GM12878 (cell line): Measurements from ENCODE around the gene SLC43A3. TPM values are rescaled to one million over a fixed set of nuclear protein-coding genes. Genes with fewer than 3 reads are reported as not detected.

ENCODE experiments used
- ATAC-seq: fragments of 200-7000 bp; cut with Tn5 transposase; 3 replicates; pipeline ENCODE4 v1.9.1; 2020; ENCODE audit warnings: mild to moderate bottlenecking, moderate library complexity
- BruUV-seq: library from RNA; stranded (reverse); fragments of 400-500 nt; replicated peaks from 2 replicates; lab custom pipeline; 2021; lab: Mats Ljungman, UMichigan
- CTCF ChIA-PET: fragments of 300-600 bp; sonication (Branson Sonifier 250); formaldehyde crosslinking; extraction: SDS; loops from one replicate; lab custom pipeline; 2021; ENCODE audit warnings: inconsistent platforms; lab: Yijun Ruan, JAX
- POLR2A ChIA-PET: fragments of 350-600 bp; formaldehyde crosslinking; extraction: SDS; loops from one replicate; lab custom pipeline; 2021; ENCODE audit warnings: inconsistent platforms; lab: Charles Lee
- RAD21 ChIA-PET: fragments of 300-600 bp; sonication (Branson Sonifier 250); formaldehyde crosslinking; loops from one replicate; lab custom pipeline; 2023; ENCODE audit warnings: antibody characterized with exemption; ENCODE audit not compliant: unreplicated experiment; lab: Charles Lee
- SMC1A ChIA-PET: fragments of 300-600 bp; sonication (Branson Sonifier 250); formaldehyde crosslinking; loops from one replicate; lab custom pipeline; 2023; ENCODE audit not compliant: unreplicated experiment, uncharacterized antibody; lab: Charles Lee
- DNase-seq: peaks from one replicate; pipeline ENCODE4 v3.0.0-alpha.2; 2011; ENCODE audit warnings: low read depth, low spot score
- FAIRE-seq: peaks from 3 replicates; lab custom pipeline; 2011; peaks lifted over from hg19 to GRCh38; lab: Jason Lieb, UNC
- H2AFZ ChIP-seq: 2 replicates; pipeline ENCODE4 v1.6.0; 2011; ENCODE audit warnings: low read depth, low read length, control low read depth; ENCODE audit not compliant: control insufficient read depth
- H3K27ac ChIP-seq: 2 replicates; pipeline ENCODE4 v1.5.1; 2011; ENCODE audit warnings: control low read depth; ENCODE audit not compliant: control insufficient read depth, insufficient read depth
- H3K27me3 ChIP-seq, 2 experiments: replicated peaks in 1 of 2; 2 replicates each; pipeline versions ENCODE4 v1.6.0 to v1.6.1; 2011; ENCODE audit warnings: low read length in 1 of 2; ENCODE audit not compliant: control insufficient read depth in 2 of 2, insufficient read depth in 2 of 2
- H3K36me3 ChIP-seq, 2 experiments: 2 replicates each; pipeline ENCODE4 v1.5.1; 2011; ENCODE audit warnings: low read length in 1 of 2; ENCODE audit not compliant: control insufficient read depth in 2 of 2, insufficient read depth in 2 of 2
- H3K4me1 ChIP-seq: 2 replicates; pipeline ENCODE4 v1.6.1; 2011; ENCODE audit warnings: mild to moderate bottlenecking, low read length, moderate library complexity, mixed read lengths; ENCODE audit not compliant: control insufficient read depth, insufficient read depth
- H3K4me2 ChIP-seq: 2 replicates; pipeline ENCODE4 v1.6.0; 2011; ENCODE audit warnings: control low read depth; ENCODE audit not compliant: control insufficient read depth, insufficient read depth
- H3K4me3 ChIP-seq: fragments of 200-600 bp; sonication (generic); 2 replicates; pipeline ENCODE4 v1.5.1; 2016
- H3K79me2 ChIP-seq: 2 replicates; pipeline ENCODE4 v1.6.0; 2011; ENCODE audit warnings: low read length; ENCODE audit not compliant: control insufficient read depth, insufficient read depth
- H3K9ac ChIP-seq: 2 replicates; pipeline ENCODE4 v1.8.0; 2011; ENCODE audit warnings: low read length, control low read depth, mixed read lengths; ENCODE audit not compliant: control insufficient read depth, insufficient read depth
- H3K9me3 ChIP-seq: replicated peaks from 3 replicates; pipeline ENCODE4 v1.5.1; 2011; ENCODE audit warnings: mild to moderate bottlenecking, low read length; ENCODE audit not compliant: control insufficient read depth, insufficient read depth
- H4K20me1 ChIP-seq: 2 replicates; pipeline ENCODE4 v1.6.0; 2011; ENCODE audit not compliant: control insufficient read depth, insufficient read depth
- CBFB ChIP-seq: IDR thresholded peaks from 2 replicates; pipeline ENCODE4 v1.6.1; 2016; ENCODE audit warnings: antibody characterized with exemption, low read depth
- CREM ChIP-seq: IDR thresholded peaks from 2 replicates; pipeline ENCODE4 v1.6.1; 2014; ENCODE audit warnings: antibody characterized with exemption, low read depth
- DPF2 ChIP-seq: fragments of 450-650 bp; IDR thresholded peaks from 2 replicates; pipeline ENCODE4 v1.6.1; 2017; ENCODE audit warnings: mild to moderate bottlenecking
- HDGF ChIP-seq: fragments of 450-650 bp; IDR thresholded peaks from 2 replicates; pipeline ENCODE4 v1.6.1; 2016; ENCODE audit warnings: antibody characterized with exemption
- IKZF2 ChIP-seq, 2 experiments: fragments of 450-650 bp; IDR thresholded peaks; 2 replicates each; pipeline ENCODE4 v1.6.1; 2017; ENCODE audit warnings: mild to moderate bottlenecking in 2 of 2, moderate library complexity in 2 of 2
- NFYA ChIP-seq: IDR thresholded peaks from 2 replicates; pipeline ENCODE4 v1.6.1; 2011; ENCODE audit warnings: low read depth, mild to moderate bottlenecking, low read length, improper control_type of control experiment, borderline replicate concordance
- NR2C2 ChIP-seq: IDR thresholded peaks from 2 replicates; pipeline ENCODE4 v1.6.1; 2011; ENCODE audit warnings: borderline replicate concordance, low read depth; ENCODE audit not compliant: control insufficient read depth, insufficient read length
- RFX5 ChIP-seq: IDR thresholded peaks from 2 replicates; pipeline ENCODE4 v1.6.1; 2011; ENCODE audit warnings: low read depth, low read length, improper control_type of control experiment
- SREBF2 ChIP-seq: IDR thresholded peaks from 2 replicates; pipeline ENCODE4 v1.6.1; 2012; ENCODE audit warnings: mild to moderate bottlenecking, low read length
- SRF ChIP-seq, 2 experiments: IDR thresholded peaks; 2 replicates each; pipeline ENCODE4 v1.6.1; 2011; ENCODE audit warnings: low read depth in 2 of 2, low read length in 2 of 2, mild to moderate bottlenecking in 1 of 2, moderate library complexity in 1 of 2
- SUPT20H ChIP-seq: IDR thresholded peaks from 2 replicates; pipeline ENCODE4 v1.6.1; 2011; ENCODE audit warnings: low read depth, mild to moderate bottlenecking, low read length, moderate library complexity, borderline replicate concordance; ENCODE audit not compliant: control insufficient read depth
- TARDBP ChIP-seq: IDR thresholded peaks from 2 replicates; pipeline ENCODE4 v1.6.1; 2016; ENCODE audit warnings: borderline replicate concordance
- TCF3 ChIP-seq: IDR thresholded peaks from 2 replicates; pipeline ENCODE4 v1.6.1; 2012; ENCODE audit warnings: low read depth, mild to moderate bottlenecking, low read length, borderline replicate concordance; ENCODE audit not compliant: insufficient read depth
- WGBS: methylation state at CpG from one replicate; pipeline ENCODE4 v1.1.6; 2016; ENCODE audit warnings: low lambda C conversion rate; ENCODE audit not compliant: insufficient replicate concordance, insufficient coverage; ENCODE audit errors: missing lambda C conversion rate; 5-methylcytosine and 5-hydroxymethylcytosine counted together
- in situ Hi-C: fragments of 300-500 bp; cut with MboI; formaldehyde crosslinking; loops from 9 replicates; pipeline ENCODE4 v1.14.3; 2018; ENCODE audit warnings: mixed read lengths
- intact Hi-C: fragments of 100-400 bp; cut with micrococcal nuclease; formaldehyde crosslinking; loops from one replicate; pipeline ENCODE4 v1.14.2; 2022; ENCODE audit not compliant: unreplicated experiment
- polyA plus RNA-seq, 11 experiments: library from polyadenylated mRNA; depleted of rRNA in 4 of 11; unstranded in 6 of 11; stranded (reverse) in 5 of 11; fragments of >200 nt; fragmentation: Nextera tagmentation in 4 of 11; fragmentation: Illumina TruSeq in 1 of 11; extraction: Ambion mirVana in 4 of 11; extraction: Trizol in 1 of 11; gene quantifications; 1 replicate in 1 of 11; 2 replicates in 10 of 11; pipeline versions ENCODE4 v1.2.1 to v1.2.3, GENCODE V29; 2011 to 2016; ENCODE audit warnings: inconsistent platforms in 2 of 11, missing spikeins in 2 of 11, low read depth in 1 of 11
- total RNA-seq, 4 experiments: library from RNA; depleted of rRNA in 3 of 4; stranded (reverse); fragments of >200 nt in 3 of 4; fragmentation: Illumina TruSeq in 1 of 4; extraction: Trizol in 1 of 4; gene quantifications; 2 replicates each; pipeline versions ENCODE4 v1.2.1 to v1.2.3, GENCODE V29; 2013 to 2021
- TF ChIP-seq, protein P1 (sequence below): IDR thresholded peaks from 2 replicates; pipeline ENCODE4 v1.6.1; 2012; ENCODE audit warnings: mild to moderate bottlenecking, low read depth, low read length
- TF ChIP-seq, protein P2 (sequence below): fragments of 450-650 bp; conservative IDR thresholded peaks from 2 replicates; pipeline ENCODE4 v1.6.1; 2017; ENCODE audit warnings: mild to moderate bottlenecking, moderate library complexity

SLC43A3 gene
- total and polyA plus RNA-seq, 10 of the 15 experiments (the other 5 are each of a cell fraction or from before 2014, with no cell fraction given): 37.5 to 237 (median 132) TPM

DNA sequence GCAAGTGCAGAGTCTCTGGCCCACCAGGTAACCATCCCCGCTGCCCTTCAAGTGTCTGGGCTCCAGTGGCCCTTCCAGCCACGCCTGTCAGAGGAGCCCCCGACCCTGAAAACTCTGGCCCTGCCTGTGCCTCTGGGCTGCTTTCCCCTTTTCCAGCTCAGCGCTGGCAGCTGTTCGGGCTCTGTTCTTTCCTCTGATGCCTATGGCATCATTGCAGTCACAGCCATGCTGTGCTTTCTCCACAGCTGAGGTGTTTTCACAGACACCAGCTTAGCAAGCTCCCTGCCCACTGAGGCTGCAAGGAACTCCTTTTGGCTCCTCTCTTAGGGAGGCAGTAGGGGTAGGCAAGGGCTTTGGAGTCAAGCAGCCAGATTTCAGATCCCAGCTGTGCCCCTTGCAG lies 67.5 kb downstream of the SLC43A3 start:
- H3K9me3 ChIP-seq: no peaks in the 10 kb centered on the region
- intact Hi-C loops: no loop called here
- BruUV-seq: no TSS peak
- no peaks in the 10 kb centered on the region for H3K79me2 ChIP-seq
- ChIA-PET SMC1A (interaction anchor here (1.1 kb wide), 1 partner anchor 14 kb away, joined by 3 read pairs; no protein-coding TSS in a partner anchor), CTCF (interaction anchor here (1.6 to 1.9 kb wide), 2 partner anchors 9 to 282 kb away, joined by 6 to 7 read pairs; no protein-coding TSS in a partner anchor), RAD21 (interaction anchor here (1.8 kb wide), 1 partner anchor 13 kb away, joined by 5 read pairs; no protein-coding TSS in a partner anchor), POLR2A (no interaction called here)
- H3K27me3 ChIP-seq: peaks cover 0 to 3% of the 10 kb centered on the region in 2 experiments; a peak in 2 of 4 replicates
- in situ Hi-C loops: no loop called here
- H3K4me1 ChIP-seq: no peaks in the 10 kb centered on the region
- TF ChIP-seq NR2C2 (no peak), NFYA (no peak), IKZF2 (IDR thresholded peaks at IDR 0.05) (no peak), HDGF (no peak), TARDBP (no peak), SUPT20H (no peak), DPF2 (no peak), SREBF2 (no peak), CREM (no peak), CBFB (no peak), TCF3 (no peak), SRF (IDR thresholded peaks at IDR 0.05; ENCODE audit: low read depth in 2 of 2, low read length in 2 of 2) (no peak), RFX5 (no peak)
- TF ChIP-seq, protein P1, sequence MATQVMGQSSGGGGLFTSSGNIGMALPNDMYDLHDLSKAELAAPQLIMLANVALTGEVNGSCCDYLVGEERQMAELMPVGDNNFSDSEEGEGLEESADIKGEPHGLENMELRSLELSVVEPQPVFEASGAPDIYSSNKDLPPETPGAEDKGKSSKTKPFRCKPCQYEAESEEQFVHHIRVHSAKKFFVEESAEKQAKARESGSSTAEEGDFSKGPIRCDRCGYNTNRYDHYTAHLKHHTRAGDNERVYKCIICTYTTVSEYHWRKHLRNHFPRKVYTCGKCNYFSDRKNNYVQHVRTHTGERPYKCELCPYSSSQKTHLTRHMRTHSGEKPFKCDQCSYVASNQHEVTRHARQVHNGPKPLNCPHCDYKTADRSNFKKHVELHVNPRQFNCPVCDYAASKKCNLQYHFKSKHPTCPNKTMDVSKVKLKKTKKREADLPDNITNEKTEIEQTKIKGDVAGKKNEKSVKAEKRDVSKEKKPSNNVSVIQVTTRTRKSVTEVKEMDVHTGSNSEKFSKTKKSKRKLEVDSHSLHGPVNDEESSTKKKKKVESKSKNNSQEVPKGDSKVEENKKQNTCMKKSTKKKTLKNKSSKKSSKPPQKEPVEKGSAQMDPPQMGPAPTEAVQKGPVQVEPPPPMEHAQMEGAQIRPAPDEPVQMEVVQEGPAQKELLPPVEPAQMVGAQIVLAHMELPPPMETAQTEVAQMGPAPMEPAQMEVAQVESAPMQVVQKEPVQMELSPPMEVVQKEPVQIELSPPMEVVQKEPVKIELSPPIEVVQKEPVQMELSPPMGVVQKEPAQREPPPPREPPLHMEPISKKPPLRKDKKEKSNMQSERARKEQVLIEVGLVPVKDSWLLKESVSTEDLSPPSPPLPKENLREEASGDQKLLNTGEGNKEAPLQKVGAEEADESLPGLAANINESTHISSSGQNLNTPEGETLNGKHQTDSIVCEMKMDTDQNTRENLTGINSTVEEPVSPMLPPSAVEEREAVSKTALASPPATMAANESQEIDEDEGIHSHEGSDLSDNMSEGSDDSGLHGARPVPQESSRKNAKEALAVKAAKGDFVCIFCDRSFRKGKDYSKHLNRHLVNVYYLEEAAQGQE: no peak
- TF ChIP-seq, protein P2, sequence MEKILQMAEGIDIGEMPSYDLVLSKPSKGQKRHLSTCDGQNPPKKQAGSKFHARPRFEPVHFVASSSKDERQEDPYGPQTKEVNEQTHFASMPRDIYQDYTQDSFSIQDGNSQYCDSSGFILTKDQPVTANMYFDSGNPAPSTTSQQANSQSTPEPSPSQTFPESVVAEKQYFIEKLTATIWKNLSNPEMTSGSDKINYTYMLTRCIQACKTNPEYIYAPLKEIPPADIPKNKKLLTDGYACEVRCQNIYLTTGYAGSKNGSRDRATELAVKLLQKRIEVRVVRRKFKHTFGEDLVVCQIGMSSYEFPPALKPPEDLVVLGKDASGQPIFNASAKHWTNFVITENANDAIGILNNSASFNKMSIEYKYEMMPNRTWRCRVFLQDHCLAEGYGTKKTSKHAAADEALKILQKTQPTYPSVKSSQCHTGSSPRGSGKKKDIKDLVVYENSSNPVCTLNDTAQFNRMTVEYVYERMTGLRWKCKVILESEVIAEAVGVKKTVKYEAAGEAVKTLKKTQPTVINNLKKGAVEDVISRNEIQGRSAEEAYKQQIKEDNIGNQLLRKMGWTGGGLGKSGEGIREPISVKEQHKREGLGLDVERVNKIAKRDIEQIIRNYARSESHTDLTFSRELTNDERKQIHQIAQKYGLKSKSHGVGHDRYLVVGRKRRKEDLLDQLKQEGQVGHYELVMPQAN: no peak
- H3K4me3 ChIP-seq: no peak overlapping the region
- no peak overlapping the region for H2AFZ ChIP-seq
- WGBS: 11% methylated on average over 5 of the region's 5 CpGs
- no peak for ATAC-seq
- no peak overlapping the region for H3K9ac ChIP-seq
- H3K4me2 ChIP-seq: no peak overlapping the region
- no peak for DNase-seq
- no peak overlapping the region for H3K27ac ChIP-seq
- no peaks in the 10 kb centered on the region for H3K36me3 ChIP-seq
- H4K20me1 ChIP-seq: no peaks in the 10 kb centered on the region
- no peak for FAIRE-seq
